Thymus (tissue), 11 donors: Measurements from ENCODE around the gene SFRP4. TPM values are rescaled to one million over a fixed set of nuclear protein-coding genes. Genes with fewer than 3 reads are reported as not detected.

Experiments used
- DNase-seq, 9 donors: peaks; one replicate each; pipeline ENCODE4 v3.0.0-alpha.2; 2013; ENCODE audit warnings: low spot score in 9 of 9, low read depth in 6 of 9, missing footprints in 1 of 9
- H3K27ac ChIP-seq, 2 donors: one replicate each; pipeline ENCODE4 v1.5.1; 2013; ENCODE audit warnings: control low read depth in 1 of 2, low read depth in 1 of 2, low read length in 1 of 2, mild to moderate bottlenecking in 1 of 2, moderate library complexity in 1 of 2
- H3K27me3 ChIP-seq, 2 donors: one replicate each; pipeline ENCODE4 v1.5.1; 2013; ENCODE audit warnings: low read length in 1 of 2; ENCODE audit not compliant: control insufficient read depth in 2 of 2, insufficient read depth in 1 of 2
- H3K36me3 ChIP-seq, 2 donors: one replicate each; pipeline ENCODE4 v1.5.1; 2013; ENCODE audit warnings: low read length in 1 of 2, mild to moderate bottlenecking in 1 of 2, moderate library complexity in 1 of 2; ENCODE audit not compliant: control insufficient read depth in 2 of 2, insufficient read depth in 2 of 2
- H3K4me1 ChIP-seq, 2 donors: one replicate each; pipeline ENCODE4 v1.5.1; 2013; ENCODE audit warnings: low read length in 2 of 2; ENCODE audit not compliant: control insufficient read depth in 2 of 2, insufficient read depth in 2 of 2
- H3K4me3 ChIP-seq, 2 donors: one replicate each; pipeline ENCODE4 v1.5.1; 2013; ENCODE audit warnings: low read length in 2 of 2, control low read depth in 1 of 2, mild to moderate bottlenecking in 1 of 2
- H3K9me3 ChIP-seq, 2 donors: one replicate each; pipeline ENCODE4 v1.5.1; 2013; ENCODE audit warnings: low read length in 1 of 2, mild to moderate bottlenecking in 1 of 2; ENCODE audit not compliant: control insufficient read depth in 2 of 2, insufficient read depth in 1 of 2
- WGBS: extraction: QIAGEN DNeasy Blood & Tissue Kit; methylation state at CpG from one replicate; pipeline ENCODE4 v1.1.7; 2013; 5-methylcytosine and 5-hydroxymethylcytosine counted together
- polyA plus RNA-seq: library from polyadenylated mRNA; stranded (reverse); fragments of 200-250 nt; gene quantifications from one replicate; pipeline ENCODE4 v1.2.3, GENCODE V29; 2013
- total RNA-seq: library from RNA; stranded (reverse); fragments of 120-200 nt; gene quantifications from one replicate; pipeline ENCODE4 v1.2.4, GENCODE V29; 2013
- donor health status: healthy.

Gene SFRP4
- total and polyA plus RNA-seq, 2 donors, result 0.80 to 0.98 TPM

GRCh38 chr7:37893359-37893758, 23.3 kb downstream of the SFRP4 start:
- H3K36me3 ChIP-seq, result no peaks in the 10 kb centered on the region
- no peaks in the 10 kb centered on the region for H3K9me3 ChIP-seq
- no peak overlapping the region for H3K4me3 ChIP-seq
- no peaks in the 10 kb centered on the region for H3K27me3 ChIP-seq
- H3K27ac ChIP-seq, result no peak overlapping the region
- no peaks in the 10 kb centered on the region for H3K4me1 ChIP-seq
- no peak for DNase-seq

- 95% methylated on average over 6 of the region's 6 CpGs for WGBS
- Histone ChIP-seq H3K4me3 (no peak overlapping the region), H3K9me3 (no peaks in the 10 kb centered on the region), H3K27me3 (no peaks in the 10 kb centered on the region), H3K4me1 (no peaks in the 10 kb centered on the region), H3K36me3 (no peaks in the 10 kb centered on the region), H3K27ac (no peak overlapping the region)
- DNase-seq, result no peak
Measured at GRCh38 chr7:37882086-37882485, 34.5 kb downstream of the SFRP4 start.

Other genes starting within 250 kb of the SFRP4 start
- gene GPR141, start 233.1 kb downstream of the SFRP4 start, total RNA-seq, result 5.1 TPM
- 0.66 TPM for gene GPR141, start 233.1 kb downstream of the SFRP4 start, polyA plus RNA-seq
- 1.0 TPM for gene NME8, start 68.2 kb downstream of the SFRP4 start, total RNA-seq
- 2.8 TPM for gene NME8, start 68.2 kb downstream of the SFRP4 start, polyA plus RNA-seq
- gene EPDR1, start 3.8 kb upstream of the SFRP4 start, total RNA-seq, result 10.7 TPM
- 7.2 TPM for gene EPDR1, start 3.8 kb upstream of the SFRP4 start, polyA plus RNA-seq